Keratinocyte (primary cell): ENCODE data around the gene HDAC8. TPM values are rescaled to one million over a fixed set of nuclear protein-coding genes. Genes with fewer than 3 reads are reported as not detected.

Source experiments
- DNase-seq: peaks from one replicate; pipeline ENCODE4 v3.0.0-alpha.2; 2011; ENCODE audit warnings: low read depth, missing footprints, low spot score
- FAIRE-seq: peaks from 2 replicates; lab custom pipeline; 2011; peaks lifted over from hg19 to GRCh38; lab: Jason Lieb, UNC
- H2AFZ ChIP-seq: 2 replicates; pipeline ENCODE4 v1.6.0; 2012; ENCODE audit warnings: low read length, control low read depth, inconsistent platforms; ENCODE audit not compliant: control insufficient read depth
- H3K27ac ChIP-seq: 2 replicates; pipeline ENCODE4 v1.5.1; 2011; ENCODE audit warnings: low read length; ENCODE audit not compliant: control insufficient read depth, insufficient read depth
- H3K27me3 ChIP-seq: 3 replicates; pipeline ENCODE4 v1.6.0; 2011; ENCODE audit warnings: low read length; ENCODE audit not compliant: control insufficient read depth, insufficient read depth; ENCODE audit errors: extremely low read depth
- H3K36me3 ChIP-seq, 2 experiments: 2 replicates in 1 of 2; 3 replicates in 1 of 2; pipeline ENCODE4 v1.5.1; 2011; ENCODE audit warnings: low read length in 2 of 2, mild to moderate bottlenecking in 1 of 2; ENCODE audit not compliant: control insufficient read depth in 2 of 2, insufficient read depth in 2 of 2; ENCODE audit errors: extremely low read depth in 1 of 2
- H3K4me1 ChIP-seq: 3 replicates; pipeline ENCODE4 v1.5.1; 2011; ENCODE audit warnings: low read length; ENCODE audit not compliant: control insufficient read depth, insufficient read depth; ENCODE audit errors: extremely low read depth
- H3K4me2 ChIP-seq: 3 replicates; pipeline ENCODE4 v1.6.0; 2011; ENCODE audit warnings: low read depth, low read length; ENCODE audit not compliant: control insufficient read depth, insufficient read depth; ENCODE audit errors: extremely low read depth
- H3K4me3 ChIP-seq, 3 experiments: fragments of 200-600 bp in 1 of 3; sonication (generic) in 1 of 3; 2 replicates in 2 of 3; 3 replicates in 1 of 3; pipeline ENCODE4 v1.5.1; 2011 to 2016; ENCODE audit warnings: low read length in 3 of 3, mild to moderate bottlenecking in 3 of 3, control low read depth in 2 of 3, inconsistent platforms in 1 of 3, low read depth in 1 of 3, mixed read lengths in 1 of 3, mixed run types in 1 of 3, moderate library complexity in 1 of 3; ENCODE audit not compliant: control insufficient read depth in 2 of 3, insufficient read depth in 2 of 3; ENCODE audit errors: extremely low read depth in 1 of 3
- H3K79me2 ChIP-seq: 2 replicates; pipeline ENCODE4 v1.6.0; 2012; ENCODE audit warnings: low read length; ENCODE audit not compliant: control insufficient read depth, insufficient read depth
- H3K9ac ChIP-seq: 3 replicates; pipeline ENCODE4 v1.6.0; 2011; ENCODE audit warnings: low read length; ENCODE audit not compliant: control insufficient read depth, insufficient read depth; ENCODE audit errors: extremely low read depth
- H3K9me1 ChIP-seq: 3 replicates; pipeline ENCODE4 v1.6.0; 2011; ENCODE audit warnings: low read length; ENCODE audit not compliant: control insufficient read depth, insufficient read depth; ENCODE audit errors: extremely low read depth
- H3K9me3 ChIP-seq: 2 replicates; pipeline ENCODE4 v1.5.1; 2012; ENCODE audit warnings: low read depth, low read length; ENCODE audit not compliant: control insufficient read depth
- H4K20me1 ChIP-seq: 3 replicates; pipeline ENCODE4 v1.6.0; 2011; ENCODE audit warnings: low read length; ENCODE audit not compliant: control insufficient read depth, insufficient read depth; ENCODE audit errors: extremely low read depth
- CTCF ChIP-seq, 3 experiments: IDR thresholded peaks in 1 of 3; conservative IDR thresholded peaks in 1 of 3; optimal IDR thresholded peaks in 1 of 3; 2 replicates in 2 of 3; 3 replicates in 1 of 3; pipeline versions ENCODE3 to v1.5.1; 2011; ENCODE audit warnings: low read length in 3 of 3, mild to moderate bottlenecking in 3 of 3, moderate library complexity in 2 of 3, control low read depth in 1 of 3, inconsistent platforms in 1 of 3; ENCODE audit not compliant: insufficient read depth in 2 of 3; ENCODE audit errors: extremely low read depth in 1 of 3
- EZH2 ChIP-seq: IDR thresholded peaks from one replicate; pipeline ENCODE4 v1.6.1; 2012; ENCODE audit warnings: inconsistent platforms, mild to moderate bottlenecking, low read length, moderate library complexity
- dilution Hi-C: fragments of 300-500 bp; cut with MboI; formaldehyde crosslinking; loops from one replicate; pipeline ENCODE4 v1.7.0; 2020; ENCODE audit warnings: low sequenced_read_pairs; ENCODE audit not compliant: extremely low pct_ligation_motif_present
- polyA plus RNA-seq, 5 experiments: library from polyadenylated mRNA; depleted of rRNA in 3 of 5; stranded (reverse) in 3 of 5; stranded (forward) in 1 of 5; unstranded in 1 of 5; fragments of >200 nt; gene quantifications; 1 replicate in 1 of 5; 2 replicates in 3 of 5; 3 replicates in 1 of 5; pipeline versions ENCODE4 v1.2.1 to v1.2.3, GENCODE V29; 2011 to 2012; ENCODE audit warnings: missing spikeins in 2 of 5, low read depth in 1 of 5, low replicate concordance in 1 of 5

The HDAC8 gene
- polyA plus RNA-seq, 1 donor (not counting 4 experiments of a cell fraction or from before 2014, with no cell fraction given), result 27.3 TPM

GRCh38 chrX:72539822-72540221 is 32.8 kb downstream of the HDAC8 start:
- Histone ChIP-seq H3K79me2 (no peaks in the 10 kb centered on the region), H3K27me3 (no peaks in the 10 kb centered on the region), H3K4me3 (no peak overlapping the region), H3K9me3 (no peaks in the 10 kb centered on the region), H3K4me1 (no peaks in the 10 kb centered on the region), H2AFZ (no peak overlapping the region), H3K9ac (no peak overlapping the region), H3K27ac (no peak overlapping the region), H4K20me1 (no peaks in the 10 kb centered on the region), H3K9me1 (no peaks in the 10 kb centered on the region), H3K4me2 (no peak overlapping the region), H3K36me3 (no peaks in the 10 kb centered on the region)
- DNase-seq, result no peak
- TF ChIP-seq CTCF (optimal IDR thresholded peaks at IDR 0.05 in 1 of 3, IDR thresholded peaks at IDR 0.05 in 1 of 3, conservative IDR thresholded peaks at IDR 0.05 in 1 of 3; ENCODE audit: extremely low read depth in 1 of 3, insufficient read depth in 2 of 3, low read length in 3 of 3), result no peak
- no peak for TF ChIP-seq EZH2
- no peak for FAIRE-seq
- dilution Hi-C loops, result no loop called here

GRCh38 chrX:72536542-72536941 is 36.1 kb downstream of the HDAC8 start:
- Histone ChIP-seq H3K27ac (no peak overlapping the region), H2AFZ (no peak overlapping the region), H3K4me2 (no peak overlapping the region), H3K4me1 (no peaks in the 10 kb centered on the region), H3K27me3 (no peaks in the 10 kb centered on the region), H3K9me1 (no peaks in the 10 kb centered on the region), H3K4me3 (no peak overlapping the region), H3K9me3 (no peaks in the 10 kb centered on the region), H3K9ac (no peak overlapping the region), H4K20me1 (no peaks in the 10 kb centered on the region), H3K36me3 (no peaks in the 10 kb centered on the region), H3K79me2 (no peaks in the 10 kb centered on the region)
- FAIRE-seq, result no peak
- no peak for DNase-seq
- dilution Hi-C loops, result no loop called here
- TF ChIP-seq CTCF (optimal IDR thresholded peaks at IDR 0.05 in 1 of 3, IDR thresholded peaks at IDR 0.05 in 1 of 3, conservative IDR thresholded peaks at IDR 0.05 in 1 of 3; ENCODE audit: extremely low read depth in 1 of 3, insufficient read depth in 2 of 3, low read length in 3 of 3) (no peak), EZH2 (no peak)
